CD4-positive, alpha-beta T cell treated with Interleukin-12 subunit alpha and Interleukin-12 subunit beta, for 1 hour (primary cell): ENCODE measurements around the gene CUX1.
"Not testable (repeated sequence)": the region's sequence is repeated elsewhere in the genome, so short reads cannot be mapped to it uniquely, and the experiment has no call there.

Experiments used
- DNase-seq: peaks from one replicate; pipeline ENCODE4 v3.0.0-alpha.2; 2020

The CUX1 gene

GRCh38 chr7:102115931-102116330 lies 298.5 kb downstream of the CUX1 start:
- DNase-seq = no peak

GRCh38 chr7:102117743-102118142 lies 300.3 kb downstream of the CUX1 start:
- DNase-seq = no peak

- DNase-seq = no peak
Measured at GRCh38 chr7:102119213-102119651, 301.8 kb downstream of the CUX1 start.

- DNase-seq = no peak
Measured at GRCh38 chr7:102119925-102120324, 302.5 kb downstream of the CUX1 start.

GRCh38 chr7:102120666-102121195 lies 303.3 kb downstream of the CUX1 start:
- DNase-seq = no peak

- DNase-seq = no peak
Measured at GRCh38 chr7:102122026-102122425, 304.6 kb downstream of the CUX1 start.

GRCh38 chr7:102125127-102125596 lies 307.7 kb downstream of the CUX1 start:
- no peak for DNase-seq

GRCh38 chr7:102128303-102128702 lies 310.9 kb downstream of the CUX1 start:
- DNase-seq = no peak

GRCh38 chr7:102129636-102130370 lies 312.4 kb downstream of the CUX1 start:
- no peak for DNase-seq

- DNase-seq = peak; percentile 12
Measured at GRCh38 chr7:102132209-102132752, 314.9 kb downstream of the CUX1 start.

- DNase-seq = no peak
Measured at GRCh38 chr7:102138676-102139075, 321.2 kb downstream of the CUX1 start.

GRCh38 chr7:102140952-102141370 lies 323.5 kb downstream of the CUX1 start:
- peak; percentile 10 for DNase-seq

- not testable (repeated sequence) for DNase-seq
Measured at GRCh38 chr7:102142433-102142832, 325.0 kb downstream of the CUX1 start.

GRCh38 chr7:102146122-102146521 lies 328.7 kb downstream of the CUX1 start:
- no peak for DNase-seq

GRCh38 chr7:102147008-102147407 lies 329.6 kb downstream of the CUX1 start:
- DNase-seq = no peak

- DNase-seq = no peak
Measured at GRCh38 chr7:102148799-102149198, 331.4 kb downstream of the CUX1 start.

- DNase-seq = no peak
Measured at GRCh38 chr7:102149416-102149815, 332.0 kb downstream of the CUX1 start.

GRCh38 chr7:102150266-102150665 lies 332.8 kb downstream of the CUX1 start:
- no peak for DNase-seq

GRCh38 chr7:102152672-102153598 lies 335.5 kb downstream of the CUX1 start:
- DNase-seq = no peak

- no peak for DNase-seq
Measured at GRCh38 chr7:102153599-102153946, 336.1 kb downstream of the CUX1 start.

GRCh38 chr7:102154425-102154824 lies 337.0 kb downstream of the CUX1 start:
- DNase-seq = no peak

- no peak for DNase-seq
Measured at GRCh38 chr7:102155821-102156441, 338.5 kb downstream of the CUX1 start.

- no peak for DNase-seq
Measured at GRCh38 chr7:102156867-102157266, 339.4 kb downstream of the CUX1 start.
